Esophagus squamous epithelium (tissue), 4 donors: ENCODE data around the gene SCAPER.
"Not testable (repeated sequence)": the region's sequence is repeated elsewhere in the genome, so short reads cannot be mapped to it uniquely, and the experiment has no call there.

Source experiments
- POLR2A ChIP-seq, 4 donors: fragments of 450-650 bp; IDR thresholded peaks; one replicate each; pipeline ENCODE4 v1.6.1; 2017; ENCODE audit warnings: antibody characterized with exemption in 4 of 4, mild to moderate bottlenecking in 4 of 4, moderate library complexity in 3 of 4
- TF ChIP-seq, protein P1 (sequence below), 6 experiments: fragments of 450-650 bp in 4 of 6; fragments of 200-600 bp in 2 of 6; sonication (generic) in 2 of 6; IDR thresholded peaks; one replicate each; pipeline ENCODE4 v1.5.1; 2016 to 2019; ENCODE audit warnings: antibody characterized with exemption in 6 of 6, mild to moderate bottlenecking in 4 of 6, moderate library complexity in 4 of 6

DNA sequence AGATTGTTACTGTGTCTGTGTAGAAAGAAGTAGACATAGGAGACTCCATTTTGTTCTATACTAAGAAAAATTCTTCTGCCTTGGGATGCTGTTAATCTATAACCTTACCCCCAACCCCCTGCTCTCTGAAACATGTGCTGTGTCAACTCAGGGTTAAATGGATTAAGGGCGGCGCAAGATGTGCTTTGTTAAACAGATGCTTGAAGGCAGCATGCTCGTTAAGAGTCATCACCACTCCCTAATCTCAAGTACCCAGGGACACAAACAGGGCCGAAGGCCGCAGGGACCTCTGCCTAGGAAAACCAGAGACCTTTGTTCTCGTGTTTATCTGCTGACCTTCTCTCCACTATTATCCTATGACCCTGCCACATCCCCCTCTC is 5.2 kb downstream of the SCAPER start:
- TF ChIP-seq, protein P1, sequence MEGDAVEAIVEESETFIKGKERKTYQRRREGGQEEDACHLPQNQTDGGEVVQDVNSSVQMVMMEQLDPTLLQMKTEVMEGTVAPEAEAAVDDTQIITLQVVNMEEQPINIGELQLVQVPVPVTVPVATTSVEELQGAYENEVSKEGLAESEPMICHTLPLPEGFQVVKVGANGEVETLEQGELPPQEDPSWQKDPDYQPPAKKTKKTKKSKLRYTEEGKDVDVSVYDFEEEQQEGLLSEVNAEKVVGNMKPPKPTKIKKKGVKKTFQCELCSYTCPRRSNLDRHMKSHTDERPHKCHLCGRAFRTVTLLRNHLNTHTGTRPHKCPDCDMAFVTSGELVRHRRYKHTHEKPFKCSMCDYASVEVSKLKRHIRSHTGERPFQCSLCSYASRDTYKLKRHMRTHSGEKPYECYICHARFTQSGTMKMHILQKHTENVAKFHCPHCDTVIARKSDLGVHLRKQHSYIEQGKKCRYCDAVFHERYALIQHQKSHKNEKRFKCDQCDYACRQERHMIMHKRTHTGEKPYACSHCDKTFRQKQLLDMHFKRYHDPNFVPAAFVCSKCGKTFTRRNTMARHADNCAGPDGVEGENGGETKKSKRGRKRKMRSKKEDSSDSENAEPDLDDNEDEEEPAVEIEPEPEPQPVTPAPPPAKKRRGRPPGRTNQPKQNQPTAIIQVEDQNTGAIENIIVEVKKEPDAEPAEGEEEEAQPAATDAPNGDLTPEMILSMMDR (IDR thresholded peaks at IDR 0.05): not testable (repeated sequence)
- not testable (repeated sequence) for TF ChIP-seq POLR2A (IDR thresholded peaks at IDR 0.05)
